Ramos (cell line): ENCODE results near the gene RASGRF1.
"Not testable (repeated sequence)": the region's sequence is repeated elsewhere in the genome, so short reads cannot be mapped to it uniquely, and the experiment has no call there.

ENCODE experiments used
- in situ Hi-C: fragments of 300-500 bp; cut with MboI; formaldehyde crosslinking; loops from one replicate; pipeline ENCODE4 v1.14.3; 2022; ENCODE audit warnings: low sequenced_read_pairs; ENCODE audit not compliant: unreplicated experiment

RASGRF1 gene

DNA sequence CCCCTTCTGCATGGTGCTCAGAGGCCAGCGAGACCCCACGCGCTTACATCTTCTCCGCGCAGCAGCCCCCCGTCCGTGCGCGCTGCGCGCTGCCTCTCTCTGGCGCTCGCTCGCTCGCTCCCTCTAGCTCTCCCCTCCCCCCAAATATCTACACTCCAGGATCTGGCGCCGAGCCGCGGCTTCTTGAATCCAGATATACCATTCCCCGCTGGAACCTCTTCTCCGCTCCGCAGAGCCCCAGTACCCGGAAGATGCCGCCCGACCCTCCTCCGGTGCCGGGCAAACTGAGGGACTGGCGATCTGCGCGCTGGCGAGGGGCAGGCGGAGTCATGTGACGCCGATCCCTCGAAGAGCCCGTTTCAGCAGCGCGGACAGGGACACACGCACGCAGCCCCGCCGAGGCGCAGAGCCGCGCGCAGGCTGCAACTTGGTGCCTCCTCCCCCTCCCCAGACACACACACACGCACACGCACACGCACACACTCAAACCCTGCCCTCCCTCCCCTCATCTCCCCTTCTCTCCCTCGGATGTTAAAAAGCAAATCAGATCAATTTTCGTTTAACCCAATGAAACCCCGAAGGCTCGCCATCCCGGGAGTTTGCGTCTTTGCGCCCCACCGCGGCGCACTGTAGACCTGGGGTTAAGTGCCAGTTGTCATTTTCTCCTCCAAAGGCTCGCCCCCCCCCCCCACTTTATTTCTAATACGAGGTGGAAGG lies at the start of gene RASGRF1:
TSS of gene RASGRF1 (minus strand) at position 294 of the 717 bp plus-strand sequence. CDS start at position 12, 282 bp downstream.
- in situ Hi-C loops = no loop called here

DNA sequence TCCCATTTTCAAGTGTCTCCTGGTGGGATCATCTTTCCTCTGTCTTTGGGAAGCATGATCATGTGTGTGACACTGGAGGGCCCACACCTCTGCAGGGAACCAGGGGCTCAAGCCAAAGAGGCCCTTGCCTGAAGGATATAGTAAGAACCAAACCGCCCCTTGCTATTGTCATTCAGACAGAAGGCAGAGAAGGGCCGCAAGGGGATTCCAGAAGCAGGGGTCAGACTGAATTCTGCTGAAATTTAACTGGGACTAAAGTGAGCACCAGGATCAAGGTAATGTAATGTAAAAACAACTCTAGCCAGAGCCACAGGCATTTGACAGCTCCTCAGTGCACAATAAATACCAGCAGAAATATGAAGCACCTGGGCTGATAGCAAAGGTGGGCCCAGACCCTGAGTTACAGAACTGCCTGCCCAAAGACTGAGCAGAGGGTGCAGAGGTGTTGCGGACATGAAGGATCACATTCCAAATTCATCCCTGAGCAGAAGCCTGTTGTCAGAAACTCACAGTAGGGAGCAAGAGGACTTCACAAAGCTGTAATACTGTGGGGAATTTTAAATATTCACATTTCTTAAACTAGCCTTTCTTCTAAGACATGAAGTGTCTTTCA lies 46.0 kb upstream of the RASGRF1 start:
- in situ Hi-C loops = no loop called here

GRCh38 chr15:79133309-79133708 lies 42.7 kb upstream of the RASGRF1 start:
- in situ Hi-C loops = no loop called here

- in situ Hi-C loops = no loop called here
Observed at GRCh38 chr15:79132770-79133169, 42.2 kb upstream of the RASGRF1 start.

DNA sequence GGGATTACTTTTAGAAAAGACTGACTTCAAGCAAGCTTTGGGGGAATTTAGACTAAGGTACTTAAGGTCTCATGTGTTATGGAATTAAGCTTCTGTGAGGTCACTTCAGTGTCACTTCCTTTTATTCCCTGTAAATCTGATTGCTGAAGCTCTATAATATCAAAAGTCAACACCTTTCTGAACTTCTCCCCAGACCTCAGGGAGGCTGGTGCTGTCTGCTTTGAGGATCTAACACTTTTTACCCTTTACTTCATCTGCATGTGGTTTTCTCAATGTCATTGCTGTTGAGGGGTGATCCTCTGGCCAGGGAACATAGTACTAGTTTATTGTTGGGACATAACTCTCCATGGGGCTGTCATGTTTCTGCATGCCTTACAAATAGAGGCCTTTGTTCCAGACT lies 41.8 kb upstream of the RASGRF1 start:
- in situ Hi-C loops = no loop called here

GRCh38 chr15:79130535-79131130 lies 40.1 kb upstream of the RASGRF1 start:
- in situ Hi-C loops = no loop called here

DNA sequence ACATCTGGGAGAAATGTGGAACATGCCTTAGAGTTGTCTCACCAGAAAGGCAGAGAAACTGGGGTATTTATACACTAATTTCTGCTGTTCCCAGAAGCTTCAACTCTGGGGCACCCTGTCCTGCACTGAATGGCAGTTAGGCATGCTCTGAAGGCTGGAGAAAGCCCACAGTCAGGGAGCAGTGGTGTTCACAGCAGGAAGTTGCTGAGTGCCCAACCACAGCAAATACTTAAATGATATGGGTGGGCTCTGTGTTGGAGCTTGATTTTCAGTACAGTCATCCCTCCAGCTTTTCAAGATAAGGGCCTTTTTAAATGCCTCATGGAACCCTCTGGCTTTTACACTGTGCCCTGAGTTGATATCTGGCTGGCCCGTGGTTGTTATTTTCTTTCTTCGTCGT lies 38.7 kb upstream of the RASGRF1 start:
- in situ Hi-C loops = no loop called here

DNA sequence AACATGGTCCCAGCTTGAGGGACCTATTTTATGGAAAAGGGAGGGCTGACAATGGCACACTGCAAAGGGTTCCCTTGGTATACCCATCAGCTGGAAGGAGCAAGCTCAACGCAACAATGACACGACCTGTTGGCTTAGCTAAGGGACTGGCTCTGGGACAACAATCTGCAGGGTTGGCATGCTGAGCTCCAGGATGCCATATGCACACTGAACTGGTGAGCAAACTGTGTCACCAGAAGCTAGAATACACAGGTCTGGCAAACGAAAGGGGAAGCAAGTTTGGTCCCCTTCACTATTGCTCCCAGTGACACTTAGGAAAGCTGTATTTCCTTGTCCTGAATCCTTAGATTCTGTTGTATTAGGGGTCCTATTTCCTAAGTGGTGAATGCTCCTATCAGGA lies 38.0 kb upstream of the RASGRF1 start:
- in situ Hi-C loops = no loop called here

- in situ Hi-C loops = no loop called here
Observed at GRCh38 chr15:79124388-79124787, 33.8 kb upstream of the RASGRF1 start.

GRCh38 chr15:79122991-79123390 lies 32.4 kb upstream of the RASGRF1 start:
- in situ Hi-C loops = no loop called here

DNA sequence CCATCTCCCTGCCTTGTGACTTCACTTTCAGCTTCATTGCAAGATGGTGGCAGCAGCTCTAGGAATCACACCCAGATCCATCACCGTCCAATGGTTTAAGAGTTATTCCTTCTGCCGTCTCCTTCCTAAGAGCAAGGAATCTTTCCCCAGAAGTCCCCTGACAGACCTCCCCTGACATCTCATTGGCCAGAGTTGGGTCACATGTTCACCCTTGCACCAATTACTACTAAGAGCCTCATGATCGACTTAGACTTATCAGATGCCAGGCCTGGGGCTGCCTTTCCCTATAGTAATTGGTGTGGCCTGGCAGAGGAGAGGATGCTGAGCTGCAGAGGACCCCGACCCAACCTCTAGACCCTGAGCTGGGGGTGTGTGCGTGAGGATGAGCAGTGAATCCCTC lies 31.8 kb upstream of the RASGRF1 start:
- in situ Hi-C loops = no loop called here

- in situ Hi-C loops = no loop called here
Observed at GRCh38 chr15:79121571-79121970, 31.0 kb upstream of the RASGRF1 start.

GRCh38 chr15:79117442-79118204 lies 27.0 kb upstream of the RASGRF1 start:
- in situ Hi-C loops = no loop called here

DNA sequence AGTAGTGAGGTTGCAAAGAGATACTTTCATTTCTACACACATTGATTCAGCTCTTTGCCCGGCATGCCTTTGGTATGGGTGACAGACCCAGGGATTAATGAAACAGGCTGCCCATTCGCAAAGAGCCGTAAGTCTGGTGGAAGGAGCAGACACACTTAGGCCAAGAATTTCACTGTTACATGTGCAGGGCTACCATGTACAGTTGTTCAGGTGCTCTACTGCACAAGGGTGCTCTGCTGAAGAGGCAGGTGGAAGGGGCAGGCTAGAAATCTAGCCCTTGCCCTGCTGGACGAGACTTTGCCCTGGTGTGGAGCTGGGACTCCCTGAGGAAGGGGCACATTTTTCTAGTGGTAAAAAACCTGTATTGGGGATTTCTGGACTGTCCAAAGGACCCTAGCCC lies 26.2 kb upstream of the RASGRF1 start:
- in situ Hi-C loops = no loop called here

DNA sequence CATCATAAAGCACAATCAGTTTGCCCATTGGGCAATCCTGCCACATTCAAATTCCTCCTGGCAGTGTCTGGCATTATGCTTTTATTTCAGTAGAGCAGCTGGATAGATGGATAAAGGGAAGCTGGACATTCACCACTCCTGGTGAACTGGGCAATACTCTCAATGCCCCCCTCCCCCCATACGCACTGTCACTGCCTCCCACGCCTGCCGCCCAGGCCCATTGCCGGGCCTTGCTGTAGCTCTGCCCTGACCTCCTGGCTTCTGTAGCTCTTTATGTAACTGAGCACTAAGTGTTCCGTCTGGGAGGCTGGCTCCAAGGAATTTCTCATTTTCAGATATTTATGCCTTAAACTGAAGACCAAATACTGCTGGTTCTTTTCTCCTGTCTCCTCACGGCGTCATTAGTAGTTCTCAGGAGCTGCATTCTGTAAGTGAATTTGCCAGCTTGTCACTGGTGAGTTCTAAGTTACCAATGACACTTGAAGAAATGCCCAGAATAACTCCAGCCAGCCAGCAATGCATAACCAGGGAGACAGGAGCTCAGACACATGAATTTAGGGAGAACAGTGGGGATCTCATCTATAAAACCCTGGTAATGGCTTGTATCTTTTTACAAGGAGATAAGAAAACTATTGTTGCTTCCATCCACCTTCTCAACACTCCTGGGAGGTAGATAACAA lies 25.5 kb upstream of the RASGRF1 start:
- in situ Hi-C loops = no loop called here

GRCh38 chr15:79113831-79114230 lies 23.3 kb upstream of the RASGRF1 start:
- in situ Hi-C loops = no loop called here

DNA sequence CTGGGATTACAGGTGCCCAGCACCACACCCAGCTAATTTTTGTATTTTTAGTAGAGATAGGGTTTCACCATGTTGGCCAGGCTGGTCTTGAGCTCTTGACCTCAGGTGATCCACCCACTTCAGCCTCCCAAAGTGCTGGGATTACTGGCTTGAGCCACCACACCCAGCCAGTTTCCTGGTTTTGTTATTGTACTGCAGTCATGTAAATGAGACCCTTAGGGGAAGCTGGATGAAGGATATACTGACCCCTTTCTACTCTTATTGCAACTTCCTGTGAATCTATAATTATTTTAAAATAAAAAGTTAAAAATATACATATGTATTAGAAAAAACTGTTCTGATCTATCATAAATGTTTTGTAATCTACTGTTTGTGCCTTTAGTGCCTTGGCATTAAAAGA lies 20.8 kb upstream of the RASGRF1 start:
- in situ Hi-C loops = not testable (repeated sequence)

- in situ Hi-C loops = no loop called here
Observed at GRCh38 chr15:79105141-79105540, 14.6 kb upstream of the RASGRF1 start.

DNA sequence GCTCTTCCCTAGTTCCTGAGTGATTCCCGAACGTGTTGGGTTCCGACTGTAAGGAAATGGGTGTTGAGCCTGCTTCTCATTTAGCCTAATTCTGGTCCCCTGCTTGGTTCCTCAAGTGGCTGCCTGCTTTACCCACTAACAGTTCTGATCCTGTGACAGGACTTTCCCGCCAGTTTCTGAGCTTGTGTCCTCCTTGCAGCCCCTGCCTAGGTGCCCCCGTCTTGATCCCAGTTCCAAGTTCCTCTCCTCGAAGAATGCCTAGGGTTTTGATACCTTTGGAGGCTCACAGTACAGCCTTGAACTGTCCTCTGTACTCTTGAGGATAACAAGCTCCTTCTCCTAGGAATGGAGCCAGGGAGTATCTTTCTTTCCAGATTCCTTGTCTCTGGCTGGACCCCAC lies 12.0 kb upstream of the RASGRF1 start:
- in situ Hi-C loops = no loop called here

DNA sequence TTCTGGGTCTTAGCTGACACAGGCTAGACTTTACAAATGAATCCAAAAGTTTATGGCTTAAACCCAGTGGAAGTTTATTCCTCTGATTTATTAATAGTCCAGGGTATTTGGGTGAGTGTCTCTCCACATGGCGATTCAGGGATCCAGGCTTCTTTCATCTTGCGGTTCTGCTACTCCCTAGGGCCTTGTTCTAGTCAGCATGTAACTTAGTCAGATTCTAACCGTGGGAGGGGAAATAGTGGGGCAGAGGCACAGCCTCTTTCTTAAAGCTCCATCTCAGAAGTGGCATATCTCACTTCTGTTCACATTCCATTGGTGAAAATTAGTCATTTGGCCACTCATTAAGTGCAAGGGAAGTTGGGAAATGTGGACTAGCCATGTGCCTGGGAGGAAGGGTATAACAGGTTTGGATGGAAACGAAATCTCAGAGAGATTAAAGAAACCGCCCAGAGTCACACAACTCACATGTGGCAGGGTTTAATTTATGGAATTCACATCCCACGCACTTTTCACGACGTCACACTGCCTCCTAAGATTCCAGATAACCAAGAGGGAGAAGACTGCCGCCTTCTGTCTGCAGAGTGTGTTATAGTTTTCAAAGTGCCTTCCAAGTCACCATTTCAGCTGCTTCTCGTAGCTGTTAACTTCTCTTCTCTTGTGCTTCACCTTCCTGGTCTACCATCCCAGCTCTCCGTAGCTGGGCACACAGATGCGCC lies 11.4 kb upstream of the RASGRF1 start:
- in situ Hi-C loops = no loop called here
